K562 (cell line): ENCODE results near the gene CAPN14. TPM values are rescaled to one million over a fixed set of nuclear protein-coding genes. Genes with fewer than 3 reads are reported as not detected.

ENCODE experiments used
- ATAC-seq: fragments of 200-7000 bp; cut with Tn5 transposase; 3 replicates; pipeline ENCODE4 v1.9.1; 2020; ENCODE audit warnings: moderate library complexity
- BruUV-seq: library from RNA; stranded (reverse); fragments of 400-500 nt; replicated peaks from 2 replicates; lab custom pipeline; 2021; lab: Mats Ljungman, UMichigan
- CTCF ChIA-PET: fragments of 300-600 bp; formaldehyde crosslinking; extraction: SDS; loops from one replicate; lab custom pipeline; 2021; ENCODE audit warnings: low intra/inter-chr PET ratio; lab: Yijun Ruan, JAX
- POLR2A ChIA-PET: fragments of 300-600, 350-650 bp; sonication (Branson Sonifier 250); formaldehyde crosslinking; extraction: SDS; loops from one replicate; lab custom pipeline; 2021; ENCODE audit warnings: antibody characterized with exemption, inconsistent platforms; lab: Yijun Ruan, JAX
- DNase-seq, 4 experiments: peaks; one replicate each; pipeline versions ENCODE4 v3.0.0 to v3.0.0-alpha.2; 2011 to 2018; ENCODE audit warnings: low spot score in 3 of 4, mixed read lengths in 3 of 4; ENCODE audit errors: extremely low read depth in 1 of 4
- FAIRE-seq: peaks from 2 replicates; lab custom pipeline; 2011; peaks lifted over from hg19 to GRCh38; lab: Jason Lieb, UNC
- H2AFZ ChIP-seq: 2 replicates; pipeline ENCODE4 v1.6.0; 2011; ENCODE audit warnings: low read depth, low read length, control low read depth, inconsistent platforms
- H3K27ac ChIP-seq: fragments of 200-600 bp; 3 replicates; pipeline ENCODE4 v1.8.0; 2011; ENCODE audit warnings: low read depth, mild to moderate bottlenecking, control low read depth, inconsistent platforms, low read length, moderate library complexity, mixed read lengths; ENCODE audit errors: extremely low read depth
- H3K27me3 ChIP-seq, 2 experiments: fragments of 300-600 bp in 1 of 2; 2 replicates in 1 of 2; 3 replicates in 1 of 2; pipeline versions ENCODE4 v1.6.0 to v1.8.0; 2011; ENCODE audit warnings: inconsistent platforms in 2 of 2, low read length in 2 of 2, mild to moderate bottlenecking in 1 of 2, mixed read lengths in 1 of 2, moderate library complexity in 1 of 2; ENCODE audit not compliant: control insufficient read depth in 2 of 2, insufficient read depth in 2 of 2
- H3K36me3 ChIP-seq: fragments of 300-600 bp; 3 replicates; pipeline ENCODE4 v1.8.0; 2011; ENCODE audit warnings: mild to moderate bottlenecking, low read length, inconsistent platforms; ENCODE audit not compliant: control insufficient read depth, insufficient read depth
- H3K4me1 ChIP-seq, 2 experiments: fragments of 200-600 bp in 1 of 2; replicated peaks in 1 of 2; 2 replicates in 1 of 2; 3 replicates in 1 of 2; pipeline versions ENCODE4 v1.5.1 to v1.8.0; 2011; ENCODE audit warnings: inconsistent platforms in 2 of 2, low read length in 2 of 2, mild to moderate bottlenecking in 1 of 2, mixed read lengths in 1 of 2, moderate library complexity in 1 of 2; ENCODE audit not compliant: control insufficient read depth in 2 of 2, insufficient read depth in 2 of 2
- H3K4me2 ChIP-seq: 2 replicates; pipeline ENCODE4 v1.6.1; 2011; ENCODE audit warnings: low read length, control low read depth, inconsistent platforms, mixed read lengths; ENCODE audit not compliant: insufficient read depth
- H3K4me3 ChIP-seq: fragments of 200-600 bp; sonication (generic), shearing (Covaris generic); 2 replicates; pipeline ENCODE4 v1.5.1; 2016; ENCODE audit warnings: control low read depth, inconsistent platforms
- H3K79me2 ChIP-seq: fragments of 200-600 bp; 3 replicates; pipeline ENCODE4 v1.8.0; 2011; ENCODE audit warnings: low read length, inconsistent platforms; ENCODE audit not compliant: control insufficient read depth, insufficient read depth
- H3K9ac ChIP-seq, 2 experiments: 2 replicates each; pipeline versions ENCODE4 v1.6.0 to v1.6.1; 2011; ENCODE audit warnings: low read depth in 2 of 2, low read length in 2 of 2, control low read depth in 1 of 2, inconsistent platforms in 1 of 2, mild to moderate bottlenecking in 1 of 2, mixed read lengths in 1 of 2; ENCODE audit not compliant: insufficient read depth in 1 of 2
- H3K9me1 ChIP-seq: one replicate; pipeline ENCODE4 v1.6.0; 2011; ENCODE audit warnings: inconsistent platforms, mild to moderate bottlenecking, low read length, moderate library complexity; ENCODE audit not compliant: control insufficient read depth, insufficient read depth
- H3K9me3 ChIP-seq: replicated peaks from 2 replicates; pipeline ENCODE4 v1.5.1; 2011; ENCODE audit warnings: low read depth, low read length, inconsistent platforms; ENCODE audit not compliant: control insufficient read depth, insufficient read depth
- H4K20me1 ChIP-seq: replicated peaks from 2 replicates; pipeline ENCODE4 v1.6.1; 2011; ENCODE audit warnings: low read length, inconsistent platforms, mixed read lengths; ENCODE audit not compliant: control insufficient read depth, insufficient read depth
- CHAMP1 ChIP-seq: fragments of 450-650 bp; IDR thresholded peaks from 2 replicates; pipeline ENCODE4 v1.6.1; 2016; ENCODE audit warnings: mild to moderate bottlenecking
- EP300 ChIP-seq: IDR thresholded peaks from 2 replicates; pipeline ENCODE4 v1.6.1; 2012; ENCODE audit warnings: low read length, improper control_type of control experiment
- MAFK ChIP-seq: IDR thresholded peaks from 2 replicates; pipeline ENCODE4 v1.6.1; 2011; ENCODE audit warnings: low read length, improper control_type of control experiment
- NR0B1 ChIP-seq: fragments of 450-650 bp; IDR thresholded peaks from one replicate; pipeline ENCODE4 v1.6.1; 2018; ENCODE audit warnings: mild to moderate bottlenecking, moderate library complexity; ENCODE audit not compliant: partially characterized antibody
- SMAD2 ChIP-seq: fragments of 150-350 bp; IDR thresholded peaks from 2 replicates; pipeline ENCODE4 v1.6.1; 2014; ENCODE audit warnings: low read depth, mild to moderate bottlenecking, low read length
- SRSF9 ChIP-seq: fragments of 200-400 bp; formaldehyde crosslinking; IDR thresholded peaks from 2 replicates; pipeline ENCODE4 v1.6.1; 2017; ENCODE audit warnings: low read depth, low read length, borderline replicate concordance
- ZFP1 ChIP-seq: fragments of 450-650 bp; formaldehyde crosslinking; IDR thresholded peaks from 2 replicates; pipeline ENCODE4 v1.4.0; 2020; ENCODE audit warnings: mild to moderate bottlenecking, mixed read lengths
- ZNF140 ChIP-seq: fragments of 250-450 bp; sonication (Bioruptor Pico); IDR thresholded peaks from 2 replicates; pipeline ENCODE4 v1.8.0; 2021; ENCODE audit warnings: moderate library complexity, mild to moderate bottlenecking, inconsistent platforms
- WGBS: fragments of 100-300 bp; shearing (Covaris generic); methylation state at CpG from one replicate; pipeline ENCODE4 v1.1.6; 2016; ENCODE audit warnings: low coverage, mixed read lengths; ENCODE audit not compliant: insufficient coverage; ENCODE audit errors: missing lambda C conversion rate; 5-methylcytosine and 5-hydroxymethylcytosine counted together
- in situ Hi-C: fragments of 300-500 bp; cut with MboI; formaldehyde crosslinking; loops from 4 replicates; pipeline ENCODE4 v1.15.0; 2018; ENCODE audit warnings: inconsistent platforms, mixed read lengths
- intact Hi-C: fragments of 100-400 bp; cut with micrococcal nuclease; formaldehyde crosslinking; loops from 2 replicates; pipeline ENCODE4 v1.14.2; 2022
- polyA plus RNA-seq, 8 experiments: library from polyadenylated mRNA; depleted of rRNA in 4 of 8; stranded (reverse) in 5 of 8; unstranded in 3 of 8; fragments of >200 nt; fragmentation: Nextera tagmentation in 2 of 8; fragmentation: Illumina TruSeq in 1 of 8; extraction: Ambion mirVana in 2 of 8; extraction: Trizol in 1 of 8; gene quantifications; 2 replicates each; pipeline versions ENCODE4 v1.2.1 to v1.2.3, GENCODE V29; 2011 to 2014; ENCODE audit warnings: inconsistent platforms in 1 of 8, missing spikeins in 1 of 8
- total RNA-seq, 7 experiments: library from RNA; depleted of rRNA in 6 of 7; stranded (reverse); fragments of >200 nt in 6 of 7; fragmentation: Illumina TruSeq in 2 of 7; extraction: Trizol in 2 of 7; gene quantifications; 2 replicates each; pipeline versions ENCODE4 v1.2.1 to v1.2.3, GENCODE V29; 2011 to 2021; ENCODE audit warnings: low replicate concordance in 1 of 7

The CAPN14 gene
- total and polyA plus RNA-seq, 9 of the 15 experiments (the other 6 are each of a cell fraction or from before 2014, with no cell fraction given), result not detected

- in situ Hi-C loops (no loop called here), intact Hi-C loops (no loop called here)
- no peak overlapping the region for H2AFZ ChIP-seq
- H3K27me3 ChIP-seq, result peaks cover 0 to 9% of the 10 kb centered on the region in 2 experiments; a peak in 2 of 5 replicates
- ChIA-PET POLR2A (no interaction called here), CTCF (no interaction called here)
- no peaks in the 10 kb centered on the region for H3K9me1 ChIP-seq
- BruUV-seq, result no TSS peak
- H3K4me3 ChIP-seq, result no peak overlapping the region
- no peak for DNase-seq
- no peaks in the 10 kb centered on the region for H3K4me1 ChIP-seq
- 2% methylated on average over 6 of the region's 6 CpGs for WGBS
- no peaks in the 10 kb centered on the region for H4K20me1 ChIP-seq
- H3K36me3 ChIP-seq, result no peaks in the 10 kb centered on the region
- H3K9me3 ChIP-seq, result no peaks in the 10 kb centered on the region
- no peaks in the 10 kb centered on the region for H3K79me2 ChIP-seq
- FAIRE-seq, result no peak
- TF ChIP-seq SMAD2 (no peak), MAFK (no peak), SRSF9 (no peak), NR0B1 (no peak)
- ATAC-seq, result no peak
- no peak overlapping the region for H3K4me2 ChIP-seq
- no peak overlapping the region for H3K9ac ChIP-seq
- no peak overlapping the region for H3K27ac ChIP-seq
Measured at GRCh38 chr2:31227110-31227509, 9.8 kb upstream of the CAPN14 start.

GRCh38 chr2:31226266-31226665 lies 9.0 kb upstream of the CAPN14 start:
- in situ Hi-C loops, result no loop called here
- Histone ChIP-seq H3K27me3 (peaks cover 0 to 10% of the 10 kb centered on the region in 2 experiments; a peak in 2 of 5 replicates), H3K36me3 (no peaks in the 10 kb centered on the region), H3K9me1 (no peaks in the 10 kb centered on the region), H3K9me3 (no peaks in the 10 kb centered on the region), H4K20me1 (no peaks in the 10 kb centered on the region), H2AFZ (no peak overlapping the region), H3K9ac (no peak overlapping the region), H3K27ac (no peak overlapping the region), H3K4me3 (no peak overlapping the region), H3K4me1 (no peaks in the 10 kb centered on the region), H3K4me2 (no peak overlapping the region), H3K79me2 (no peaks in the 10 kb centered on the region)
- POLR2A ChIA-PET, result no interaction called here
- DNase-seq (no peak), FAIRE-seq (no peak), ATAC-seq (no peak)
- CTCF ChIA-PET, result no interaction called here
- 0% methylated on average over 2 of the region's 2 CpGs for WGBS
- intact Hi-C loops, result no loop called here
- no TSS peak for BruUV-seq
- TF ChIP-seq ZFP1 (CRISPR knock-in tag), result no peak
- no peak for TF ChIP-seq ZNF140
- TF ChIP-seq EP300, result no peak
- no peak for TF ChIP-seq CHAMP1
